ENCODE data around the gene ASPM.
A peak's percentile ranks its signal among the peaks of the same experiment; 100 is the strongest.
"Not testable (repeated sequence)": the region's sequence is repeated elsewhere in the genome, so short reads cannot be mapped to it uniquely, and the experiment has no call there.

ASPM gene

DNA sequence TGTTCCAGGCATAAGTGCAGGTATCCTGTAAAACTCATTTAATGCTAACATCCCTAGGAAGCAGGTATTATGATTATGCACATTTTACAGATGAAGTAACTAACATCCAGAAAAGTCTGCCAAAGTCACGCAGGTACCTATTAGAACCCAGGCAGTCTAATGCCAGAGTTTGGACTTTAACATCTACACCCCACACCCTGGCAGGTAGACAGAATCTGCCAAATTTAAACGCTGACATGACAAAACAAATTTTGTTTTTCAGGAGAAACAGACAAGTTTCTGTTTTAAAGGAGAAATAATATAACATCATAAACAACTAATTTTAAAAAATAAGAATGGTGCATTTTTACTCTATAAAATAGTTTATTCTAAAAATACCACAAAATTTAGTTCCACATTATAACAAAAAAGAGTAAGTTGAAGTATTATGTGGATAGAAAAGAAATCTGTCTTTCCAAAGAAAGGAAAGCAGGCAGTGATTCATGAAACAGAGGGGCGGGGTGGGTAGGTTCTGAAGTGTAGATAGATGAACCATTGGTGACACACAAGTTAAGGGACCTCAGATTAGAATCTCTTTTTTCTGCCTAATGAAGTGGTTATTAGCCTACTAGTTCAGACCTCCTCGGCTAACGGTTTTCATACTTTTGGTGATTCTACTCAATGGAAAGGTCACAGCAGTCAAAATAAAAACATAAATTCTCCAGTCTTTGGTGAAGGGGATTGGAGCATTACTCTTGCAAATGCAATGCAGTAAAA, 1.7 kb downstream of the ASPM start:
- peak; percentile 41 for DNase-seq

DNA sequence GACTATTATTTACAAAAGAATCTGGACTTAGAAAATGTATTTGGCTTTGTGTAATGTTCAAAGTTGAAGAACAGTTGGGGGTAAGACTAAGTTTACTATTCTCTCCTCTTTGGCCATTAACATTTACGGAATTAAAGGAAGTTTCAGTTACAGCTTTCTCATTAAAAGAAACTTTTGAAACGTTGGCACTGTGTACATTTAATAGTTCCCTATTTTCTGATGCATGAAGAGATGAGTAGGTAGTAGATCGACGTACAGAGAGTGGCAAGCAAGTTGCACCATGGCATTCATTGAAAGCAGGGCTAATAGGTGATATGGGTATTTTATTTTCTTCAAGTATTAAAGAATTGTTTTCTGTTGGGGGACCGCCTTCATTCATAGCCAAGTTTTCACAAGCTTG, 3.2 kb downstream of the ASPM start:
- DNase-seq: no peak

- no peak for DNase-seq
Measured at GRCh38 chr1:197141575-197141974, 4.9 kb downstream of the ASPM start.

DNA sequence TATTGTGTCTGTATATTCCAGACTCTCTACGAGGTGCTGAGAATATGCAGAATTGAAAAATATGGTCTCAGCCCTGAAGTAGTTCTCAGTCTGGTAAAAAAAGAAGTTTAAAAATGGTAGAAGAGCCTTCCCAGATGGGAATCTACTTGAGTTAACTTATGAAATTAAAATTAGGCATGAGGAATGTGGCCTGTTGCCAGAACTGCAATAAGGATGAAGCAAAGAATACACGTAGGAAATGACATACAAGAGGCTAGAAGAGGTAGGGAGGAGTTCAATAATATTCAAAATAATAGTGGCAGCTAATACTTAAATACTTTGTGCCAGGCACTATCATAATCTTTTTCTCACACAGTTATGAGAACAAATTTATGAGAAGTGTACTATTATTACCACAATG, 6.3 kb downstream of the ASPM start:
- no peak for DNase-seq

GRCh38 chr1:197139169-197139568, 7.3 kb downstream of the ASPM start:
- DNase-seq: no peak

DNA sequence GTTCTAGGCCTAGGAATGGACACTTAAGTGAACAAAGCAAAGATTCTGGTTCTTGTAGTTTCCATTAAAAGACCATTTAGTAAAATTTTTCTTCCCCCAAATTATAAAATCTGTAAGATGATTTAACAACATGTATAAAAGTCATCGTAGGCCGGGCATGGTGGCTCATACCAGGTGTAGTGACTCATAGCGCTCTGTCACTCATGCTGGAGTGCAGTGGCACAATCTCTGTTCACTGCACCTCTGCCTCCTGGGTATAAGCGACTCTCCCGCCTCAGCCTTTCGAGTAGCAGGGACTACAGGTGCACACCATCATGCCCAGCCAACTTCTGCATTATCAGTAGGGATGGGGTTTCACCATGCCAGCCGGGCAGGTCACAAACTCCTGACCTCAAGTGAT, 9.1 kb downstream of the ASPM start:
- DNase-seq: peak; percentile 8

GRCh38 chr1:197130677-197131304, 15.7 kb downstream of the ASPM start:
- DNase-seq: no peak

GRCh38 chr1:197129698-197130097, 16.8 kb downstream of the ASPM start:
- no peak for DNase-seq

DNA sequence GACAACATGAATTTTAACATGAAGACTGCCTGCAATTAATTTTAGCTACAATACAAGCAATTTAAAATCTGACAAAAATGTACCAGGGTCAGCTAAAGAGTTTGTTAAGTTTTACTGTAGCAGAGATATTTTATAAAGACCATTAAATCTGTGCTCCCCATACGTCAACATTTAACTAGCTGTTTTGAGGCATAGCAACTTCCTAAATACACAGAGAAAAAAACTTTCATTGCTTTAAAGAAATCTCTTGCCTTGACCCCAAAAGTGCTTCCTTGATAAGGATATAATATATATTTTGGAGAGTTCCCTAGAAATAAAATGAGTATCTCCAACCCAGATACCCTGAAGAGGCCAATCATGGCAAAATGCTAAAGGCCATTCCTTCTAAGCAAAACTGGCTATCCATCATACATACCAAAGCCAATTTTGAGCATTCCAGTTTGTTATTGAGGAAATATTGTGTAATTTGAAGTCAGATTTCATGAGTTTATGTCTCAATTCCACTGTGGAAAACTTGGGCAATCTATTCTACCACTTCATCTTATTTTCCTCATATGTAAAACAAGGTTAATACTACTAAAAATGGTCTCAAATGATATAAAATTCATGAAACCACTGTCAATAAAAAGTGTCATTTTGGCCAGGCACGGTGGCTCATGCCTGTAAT, 19.1 kb downstream of the ASPM start:
- no peak for DNase-seq

- no peak for DNase-seq
Measured at GRCh38 chr1:197126691-197127090, 19.8 kb downstream of the ASPM start.

DNA sequence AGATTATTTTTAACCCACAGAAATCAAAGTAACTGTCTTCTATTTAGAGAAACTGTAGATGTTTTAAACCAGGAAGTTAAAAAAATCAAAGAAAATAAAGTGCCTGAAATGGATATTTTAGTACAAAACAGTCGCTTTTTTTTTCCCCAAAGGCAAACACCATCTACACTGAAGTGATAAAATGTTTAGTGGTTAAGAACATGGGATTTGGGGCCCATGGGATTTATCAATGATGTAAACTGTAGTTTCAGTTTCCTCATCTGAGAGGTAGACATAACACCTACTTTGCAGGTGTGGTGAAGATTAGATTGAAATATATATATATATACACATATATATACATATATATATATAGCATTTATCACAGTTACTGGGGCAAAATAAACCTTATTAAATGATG, 22.1 kb downstream of the ASPM start:
- DNase-seq: no peak

DNA sequence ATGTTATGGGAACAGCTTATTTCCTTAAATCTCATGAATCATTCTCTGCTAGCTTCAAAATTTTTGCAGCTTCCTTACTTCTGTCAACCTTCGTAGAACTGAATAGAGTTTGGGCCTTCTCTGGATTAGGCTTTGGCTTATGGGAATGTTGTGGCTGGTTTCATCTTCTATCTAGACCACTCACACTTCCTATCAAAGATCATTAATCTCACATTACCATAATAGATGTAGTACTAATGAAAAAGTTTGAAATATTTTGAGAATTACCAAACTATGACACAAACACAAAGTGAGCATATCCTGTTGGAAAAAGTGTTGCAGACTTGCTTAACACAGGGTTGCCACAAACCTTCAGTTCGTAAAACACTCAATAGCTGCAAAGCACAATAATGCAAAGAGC, 30.3 kb downstream of the ASPM start:
- no peak for DNase-seq

GRCh38 chr1:197106869-197107268, 39.6 kb downstream of the ASPM start:
- no peak for DNase-seq

DNA sequence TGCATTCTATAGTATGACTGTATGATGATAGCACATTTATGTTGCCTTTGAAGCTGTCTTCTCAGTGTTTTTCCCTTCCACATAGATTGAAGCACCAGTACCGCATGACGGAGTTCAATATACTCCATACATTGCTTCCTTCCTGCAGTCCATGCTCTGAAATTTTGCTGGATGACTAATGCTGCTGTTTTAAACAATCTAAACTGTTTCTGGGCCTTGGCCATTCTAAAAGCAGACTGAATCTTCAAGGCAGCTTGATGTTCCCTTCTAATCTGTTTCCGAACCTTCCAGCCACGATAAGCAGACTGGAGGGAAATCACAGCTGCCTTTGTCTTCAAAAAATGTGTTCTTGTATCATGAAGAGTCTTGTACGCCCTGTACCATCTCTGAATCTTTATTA, 43.2 kb downstream of the ASPM start:
- DNase-seq: no peak

- no peak for DNase-seq
Measured at GRCh38 chr1:197101978-197102377, 44.5 kb downstream of the ASPM start.

DNA sequence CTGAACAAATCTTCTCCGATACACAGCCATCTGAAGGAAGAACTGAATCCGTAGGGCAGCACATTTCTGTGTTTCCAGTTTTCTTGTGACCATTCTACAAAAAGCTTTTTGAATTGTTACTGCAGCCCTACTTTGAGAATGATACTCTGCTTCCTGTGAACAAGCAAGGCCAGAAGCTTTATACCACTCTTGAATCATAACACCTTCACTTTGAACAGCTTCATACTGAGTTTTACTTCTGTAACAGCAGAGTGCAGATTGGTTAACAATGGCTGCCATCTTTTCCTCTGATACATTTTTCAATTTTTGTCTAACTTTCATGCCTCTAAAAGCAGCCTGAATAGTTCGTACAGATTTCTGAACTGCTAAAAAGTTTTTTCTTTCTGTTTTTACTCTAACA, 45.8 kb downstream of the ASPM start:
- no peak for DNase-seq

DNA sequence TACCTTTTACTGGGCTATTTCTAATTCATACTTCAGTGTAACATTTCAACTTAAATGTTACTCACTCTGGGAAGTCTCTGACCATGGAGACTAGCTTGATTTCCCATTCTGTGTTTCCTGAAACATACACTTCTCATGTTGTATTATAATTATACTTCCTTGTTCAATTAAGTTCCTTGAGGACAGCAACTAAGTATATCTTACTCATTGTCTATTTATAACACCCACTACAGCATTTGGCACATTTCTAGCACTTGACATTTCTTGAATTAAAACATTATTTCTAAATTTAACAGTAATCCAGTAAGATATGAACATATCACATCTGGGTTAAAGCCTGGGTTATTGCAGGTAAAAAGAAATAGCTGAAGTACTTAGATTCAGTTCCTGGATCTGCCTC, 47.0 kb downstream of the ASPM start:
- DNase-seq: no peak

- not testable (repeated sequence) for DNase-seq
Measured at GRCh38 chr1:197096971-197097370, 49.5 kb downstream of the ASPM start.

GRCh38 chr1:197096137-197096536, 50.3 kb downstream of the ASPM start:
- DNase-seq: no peak

DNA sequence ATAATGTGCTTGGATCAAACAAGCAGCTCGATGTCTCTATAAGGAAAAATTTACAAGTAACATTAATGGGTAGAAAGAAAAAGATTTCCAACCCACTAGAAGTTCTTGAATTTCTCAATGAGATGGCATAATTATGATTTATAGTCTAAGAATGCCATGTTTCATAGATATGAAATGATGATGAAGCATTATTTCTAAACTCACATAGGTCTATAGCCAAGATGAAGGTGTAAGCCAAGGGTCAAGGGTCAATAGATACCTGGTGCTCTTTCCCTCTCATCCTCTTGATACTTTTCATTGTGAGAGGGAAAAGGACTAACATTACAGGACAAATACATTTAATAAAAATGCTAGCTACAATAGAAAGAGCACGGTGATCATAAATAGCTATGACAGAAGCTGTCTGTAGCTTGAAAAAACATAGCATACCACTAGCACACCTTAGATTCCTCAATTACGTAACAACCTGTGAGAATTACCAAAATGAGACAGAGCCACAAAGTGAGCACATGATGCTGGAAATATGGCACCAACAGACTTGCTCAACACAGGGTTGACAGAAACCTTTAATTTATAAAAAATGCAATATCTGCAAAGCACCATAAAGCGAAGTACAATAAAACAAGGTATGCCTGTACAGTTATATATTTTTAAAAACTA, 53.1 kb downstream of the ASPM start:
- DNase-seq: no peak

DNA sequence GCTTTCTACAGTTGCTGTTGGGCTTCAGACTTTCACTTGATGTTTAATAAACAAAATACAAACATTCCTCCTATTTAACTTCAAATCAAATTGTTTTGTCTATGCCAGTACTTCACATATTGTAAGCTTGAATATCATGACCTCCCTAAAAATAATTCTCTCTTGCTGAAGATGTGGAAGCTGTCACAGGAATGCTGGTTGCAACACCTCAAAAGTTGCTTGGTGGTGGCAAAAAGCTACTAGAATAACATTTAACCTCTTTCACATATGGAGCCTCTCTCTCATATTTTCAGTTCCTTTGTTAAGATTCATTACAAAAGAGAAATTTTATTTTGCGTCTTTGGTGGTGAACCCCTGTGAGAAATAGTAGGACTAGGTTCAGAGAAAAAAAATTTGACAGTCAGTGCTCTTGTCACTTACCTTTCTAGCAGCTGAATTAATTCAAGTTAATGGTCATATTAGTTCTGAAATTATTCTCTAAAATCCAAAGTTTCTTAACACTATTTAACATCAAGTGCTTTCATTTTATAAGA, 53.9 kb downstream of the ASPM start:
- no peak for DNase-seq

- no peak for DNase-seq
Measured at GRCh38 chr1:197083474-197083873, 63.0 kb downstream of the ASPM start.

DNA sequence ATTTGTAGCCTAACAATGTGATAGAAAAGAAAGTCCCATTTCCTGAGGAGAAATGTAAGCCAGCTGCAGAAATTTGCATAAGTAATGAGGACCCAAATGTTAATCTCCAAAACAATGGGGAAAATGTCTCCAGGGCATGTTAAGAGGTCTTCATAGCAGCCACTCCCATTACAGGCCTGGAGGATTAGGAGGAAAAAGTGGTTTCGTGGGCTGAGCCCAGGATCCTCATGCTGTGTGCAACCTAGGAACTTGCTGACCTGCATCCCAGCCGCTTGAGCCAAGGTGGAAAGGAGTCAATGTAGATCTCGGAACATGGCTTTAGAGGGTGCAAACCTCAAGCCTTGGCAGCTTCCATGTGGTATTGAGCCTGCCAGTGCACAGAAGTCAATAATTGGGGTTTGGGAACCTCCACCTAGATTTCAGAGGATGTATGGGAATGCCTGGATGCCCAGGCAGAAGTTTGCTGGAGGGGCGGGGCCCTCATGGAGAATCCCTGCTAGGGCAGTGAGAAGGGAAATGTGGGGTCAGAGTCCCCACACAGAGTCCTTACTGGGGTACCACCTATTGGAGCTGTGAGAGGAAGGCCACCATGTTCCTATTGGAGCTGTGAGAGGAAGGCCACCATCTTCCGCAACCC, 65.2 kb downstream of the ASPM start:
- DNase-seq: no peak
